GM12891 (cell line): ENCODE data around the gene CNIH3.

Source experiments
- POLR2A ChIP-seq: IDR thresholded peaks from 2 replicates; pipeline ENCODE4 v1.6.1; 2011; ENCODE audit warnings: low read depth, low read length, control low read depth
- POLR2AphosphoS5 ChIP-seq: IDR thresholded peaks from 2 replicates; pipeline ENCODE4 v1.6.1; 2011; ENCODE audit warnings: low read depth, low read length, control low read depth
- SPI1 ChIP-seq: IDR thresholded peaks from 2 replicates; pipeline ENCODE4 v1.6.1; 2011; ENCODE audit warnings: low read depth, low read length, control low read depth
- TAF1 ChIP-seq: IDR thresholded peaks from 2 replicates; pipeline ENCODE4 v1.6.1; 2011; ENCODE audit warnings: low read depth, low read length, control low read depth

GRCh38 chr1:224785040-224785328 is 168.9 kb downstream of the CNIH3 start:
- TF ChIP-seq SPI1 (no peak), POLR2A (no peak), POLR2AphosphoS5 (no peak), TAF1 (no peak)
